IgD-negative memory B cell (primary cell): ENCODE results near the gene RASA1. TPM values are rescaled to one million over a fixed set of nuclear protein-coding genes. Genes with fewer than 3 reads are reported as not detected.

Source experiments
- polyA plus RNA-seq: library from polyadenylated mRNA; unstranded; fragments of 300-500 nt; fragmentation: Illumina TruSeq; gene quantifications from one replicate; pipeline ENCODE4 v1.2.3, GENCODE V29; 2021

Gene RASA1
- polyA plus RNA-seq, 1 donor from 2014 or later: 5.0 TPM

Other genes with a start within 250 kb of the RASA1 start
- gene CCNH, start 145.0 kb downstream of the RASA1 start, polyA plus RNA-seq: 58.2 TPM